Breast epithelium (tissue), 3 donors: ENCODE data around the gene DHRS13.

Source experiments
- POLR2A ChIP-seq: fragments of 450-650 bp; IDR thresholded peaks from one replicate; pipeline ENCODE4 v1.6.1; 2016; ENCODE audit warnings: antibody characterized with exemption, mild to moderate bottlenecking, moderate library complexity
- TF ChIP-seq, protein P1 (sequence below), 3 donors: fragments of 450-650 bp; IDR thresholded peaks; one replicate each; pipeline ENCODE4 v1.5.1; 2016 to 2017; ENCODE audit warnings: antibody characterized with exemption in 3 of 3, mild to moderate bottlenecking in 3 of 3, moderate library complexity in 3 of 3

DNA sequence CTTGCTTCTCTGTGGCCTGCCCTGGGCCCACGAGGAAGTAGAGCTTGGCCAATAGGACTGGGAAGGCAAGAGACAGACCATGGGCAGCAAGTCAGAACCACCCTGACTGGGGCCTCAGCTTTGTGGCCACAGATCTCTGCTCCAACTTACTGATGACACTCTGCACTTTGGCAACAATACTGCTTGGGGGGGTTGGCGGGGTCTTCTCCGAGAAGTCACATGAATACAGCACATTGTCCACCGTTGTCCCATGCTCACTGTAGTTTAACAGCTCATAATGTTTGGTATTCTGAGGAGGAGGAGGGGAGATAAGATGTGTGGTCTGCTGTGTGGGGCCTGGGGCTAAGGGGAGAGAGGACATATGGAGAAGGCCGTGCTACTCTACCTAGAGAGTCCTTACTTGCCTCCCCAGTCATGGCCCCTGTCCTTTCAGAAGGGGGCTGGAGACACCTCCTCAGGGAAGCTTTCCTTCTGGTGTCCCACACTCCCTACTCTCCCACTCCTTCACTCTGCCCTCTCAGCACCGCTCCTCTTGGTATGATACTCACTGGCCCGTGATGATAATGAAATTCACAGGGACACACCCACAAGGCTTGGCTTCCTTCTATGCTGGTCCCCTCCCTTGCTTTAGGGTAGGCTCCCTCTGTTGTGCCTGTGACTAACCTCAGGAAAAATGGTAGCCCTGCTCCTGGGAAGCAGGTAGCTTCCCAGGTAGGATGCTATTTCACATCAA is 4.0 kb upstream of the DHRS13 start:
- TF ChIP-seq, protein P1, sequence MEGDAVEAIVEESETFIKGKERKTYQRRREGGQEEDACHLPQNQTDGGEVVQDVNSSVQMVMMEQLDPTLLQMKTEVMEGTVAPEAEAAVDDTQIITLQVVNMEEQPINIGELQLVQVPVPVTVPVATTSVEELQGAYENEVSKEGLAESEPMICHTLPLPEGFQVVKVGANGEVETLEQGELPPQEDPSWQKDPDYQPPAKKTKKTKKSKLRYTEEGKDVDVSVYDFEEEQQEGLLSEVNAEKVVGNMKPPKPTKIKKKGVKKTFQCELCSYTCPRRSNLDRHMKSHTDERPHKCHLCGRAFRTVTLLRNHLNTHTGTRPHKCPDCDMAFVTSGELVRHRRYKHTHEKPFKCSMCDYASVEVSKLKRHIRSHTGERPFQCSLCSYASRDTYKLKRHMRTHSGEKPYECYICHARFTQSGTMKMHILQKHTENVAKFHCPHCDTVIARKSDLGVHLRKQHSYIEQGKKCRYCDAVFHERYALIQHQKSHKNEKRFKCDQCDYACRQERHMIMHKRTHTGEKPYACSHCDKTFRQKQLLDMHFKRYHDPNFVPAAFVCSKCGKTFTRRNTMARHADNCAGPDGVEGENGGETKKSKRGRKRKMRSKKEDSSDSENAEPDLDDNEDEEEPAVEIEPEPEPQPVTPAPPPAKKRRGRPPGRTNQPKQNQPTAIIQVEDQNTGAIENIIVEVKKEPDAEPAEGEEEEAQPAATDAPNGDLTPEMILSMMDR (IDR thresholded peaks at IDR 0.05), result no peak
- no peak for TF ChIP-seq POLR2A
